ENCODE results near the gene IL36B. TPM values are rescaled to one million over a fixed set of nuclear protein-coding genes. Genes with fewer than 3 reads are reported as not detected.

The IL36B gene
- total RNA-seq, 1 donor from 2014 or later, result not detected

DNA sequence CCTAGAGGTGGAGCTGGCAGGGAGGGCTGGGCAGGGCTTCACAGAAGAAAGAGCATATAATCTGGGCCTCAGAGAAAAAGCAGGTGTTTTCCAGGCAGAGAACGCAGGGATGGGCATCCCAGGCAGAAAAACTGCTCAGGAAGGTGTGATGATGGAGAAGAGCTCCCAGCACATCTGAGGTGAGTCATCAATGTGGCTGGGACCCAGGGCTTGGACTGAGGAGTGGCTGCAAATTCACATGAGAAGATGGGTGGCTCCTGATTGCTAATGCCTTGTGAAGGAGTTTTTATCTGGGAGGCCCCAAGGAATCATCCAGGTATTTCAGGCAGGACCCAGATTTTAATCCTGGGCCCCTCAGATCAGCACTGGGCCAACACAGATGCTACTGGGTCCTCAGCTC lies 25.3 kb upstream of the IL36B start:
- Histone ChIP-seq H3K9ac (ENCODE audit: low read depth in 1 of 3, low read length in 3 of 3) (no peak overlapping the region), H3K27ac (ENCODE audit: low read depth, low read length) (no peak overlapping the region), H3K4me1 (ENCODE audit: control insufficient read depth in 3 of 3, insufficient read depth in 3 of 3, low read length in 3 of 3) (no peaks in the 10 kb centered on the region), H3K9me3 (ENCODE audit: control insufficient read depth in 3 of 3, low read length in 3 of 3) (no peaks in the 10 kb centered on the region), H3K4me3 (ENCODE audit: low read length in 3 of 3) (no peak overlapping the region), H3K27me3 (ENCODE audit: control insufficient read depth in 3 of 3, insufficient read depth in 3 of 3, low read length in 3 of 3) (peaks cover 0 to 9% (median 3%) of the 10 kb centered on the region in 3 donors), H3K36me3 (ENCODE audit: control insufficient read depth in 3 of 3, insufficient read depth in 3 of 3, low read length in 3 of 3) (no peaks in the 10 kb centered on the region)

DNA sequence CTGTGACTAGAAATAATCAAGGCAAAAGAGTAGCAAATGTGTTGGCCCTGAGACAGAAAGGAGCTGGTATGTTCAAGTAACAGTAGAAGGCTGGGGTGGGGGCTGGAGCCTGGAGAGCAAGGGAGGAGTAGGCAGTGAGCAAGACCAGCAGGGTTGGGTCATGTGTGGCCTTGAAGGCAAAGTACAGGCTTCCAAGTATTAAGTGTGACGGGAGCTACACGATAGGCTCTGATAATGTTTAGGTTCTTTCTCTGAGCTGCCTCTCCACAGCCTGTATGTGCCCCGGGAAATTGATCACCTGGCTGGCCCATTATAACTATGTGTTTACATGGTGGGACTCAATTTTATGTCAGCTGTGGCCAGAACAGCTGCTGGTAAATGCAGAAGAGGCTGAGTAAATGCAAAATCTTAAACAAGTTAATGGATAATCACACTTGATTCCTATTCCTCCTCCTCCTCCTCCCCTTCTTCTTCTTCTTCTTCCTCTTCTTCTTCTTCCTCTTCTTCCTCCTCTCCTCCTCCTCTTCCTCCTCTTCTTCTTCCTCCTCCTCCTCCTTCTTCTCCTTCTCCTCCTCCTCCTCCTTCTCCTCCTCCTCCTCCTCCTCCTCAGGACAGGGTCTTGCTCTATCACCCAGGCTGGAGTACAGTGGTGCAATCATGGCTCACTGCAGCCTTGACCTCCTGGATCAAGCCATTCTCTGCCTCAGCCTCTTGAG lies 24.4 kb upstream of the IL36B start:
- no peaks in the 10 kb centered on the region for H3K36me3 ChIP-seq (ENCODE audit: control insufficient read depth in 3 of 3, insufficient read depth in 3 of 3, low read length in 3 of 3)
- H3K4me1 ChIP-seq (ENCODE audit: control insufficient read depth in 3 of 3, insufficient read depth in 3 of 3, low read length in 3 of 3), result no peaks in the 10 kb centered on the region
- H3K27me3 ChIP-seq (ENCODE audit: control insufficient read depth in 3 of 3, insufficient read depth in 3 of 3, low read length in 3 of 3), result peaks cover 2 to 10% (median 6%) of the 10 kb centered on the region in 3 donors
- H3K9ac ChIP-seq (ENCODE audit: low read depth in 1 of 3, low read length in 3 of 3), result no peak overlapping the region
- H3K9me3 ChIP-seq (ENCODE audit: control insufficient read depth in 3 of 3, low read length in 3 of 3), result no peaks in the 10 kb centered on the region
- no peak overlapping the region for H3K27ac ChIP-seq (ENCODE audit: low read depth, low read length)
- H3K4me3 ChIP-seq (ENCODE audit: low read length in 3 of 3), result no peak overlapping the region

GRCh38 chr2:113075600-113075999 lies 22.9 kb upstream of the IL36B start:
- H3K27ac ChIP-seq (ENCODE audit: low read depth, low read length), result no peak overlapping the region
- peaks cover 2 to 4% (median 3%) of the 10 kb centered on the region in 3 donors for H3K27me3 ChIP-seq (ENCODE audit: control insufficient read depth in 3 of 3, insufficient read depth in 3 of 3, low read length in 3 of 3)
- no peaks in the 10 kb centered on the region for H3K4me1 ChIP-seq (ENCODE audit: control insufficient read depth in 3 of 3, insufficient read depth in 3 of 3, low read length in 3 of 3)
- no peaks in the 10 kb centered on the region for H3K36me3 ChIP-seq (ENCODE audit: control insufficient read depth in 3 of 3, insufficient read depth in 3 of 3, low read length in 3 of 3)
- no peak overlapping the region for H3K9ac ChIP-seq (ENCODE audit: low read depth in 1 of 3, low read length in 3 of 3)
- H3K9me3 ChIP-seq (ENCODE audit: control insufficient read depth in 3 of 3, low read length in 3 of 3), result no peaks in the 10 kb centered on the region
- no peak overlapping the region for H3K4me3 ChIP-seq (ENCODE audit: low read length in 3 of 3)

- Histone ChIP-seq H3K27ac (ENCODE audit: low read depth, low read length) (no peak overlapping the region), H3K4me3 (ENCODE audit: low read length in 3 of 3) (no peak overlapping the region), H3K27me3 (ENCODE audit: control insufficient read depth in 3 of 3, insufficient read depth in 3 of 3, low read length in 3 of 3) (peaks cover 2 to 4% (median 3%) of the 10 kb centered on the region in 3 donors), H3K4me1 (ENCODE audit: control insufficient read depth in 3 of 3, insufficient read depth in 3 of 3, low read length in 3 of 3) (no peaks in the 10 kb centered on the region), H3K9me3 (ENCODE audit: control insufficient read depth in 3 of 3, low read length in 3 of 3) (no peaks in the 10 kb centered on the region), H3K9ac (ENCODE audit: low read depth in 1 of 3, low read length in 3 of 3) (no peak overlapping the region), H3K36me3 (ENCODE audit: control insufficient read depth in 3 of 3, insufficient read depth in 3 of 3, low read length in 3 of 3) (no peaks in the 10 kb centered on the region)
These were observed 22.4 kb upstream of the IL36B start for GRCh38 chr2:113075030-113075429.

GRCh38 chr2:113073325-113073834 lies 20.7 kb upstream of the IL36B start:
- H3K4me3 ChIP-seq (ENCODE audit: low read length in 3 of 3), result no peak overlapping the region
- H3K27ac ChIP-seq (ENCODE audit: low read depth, low read length), result no peak overlapping the region
- H3K27me3 ChIP-seq (ENCODE audit: control insufficient read depth in 3 of 3, insufficient read depth in 3 of 3, low read length in 3 of 3), result peaks cover 2 to 4% (median 3%) of the 10 kb centered on the region in 3 donors
- no peaks in the 10 kb centered on the region for H3K4me1 ChIP-seq (ENCODE audit: control insufficient read depth in 3 of 3, insufficient read depth in 3 of 3, low read length in 3 of 3)
- H3K36me3 ChIP-seq (ENCODE audit: control insufficient read depth in 3 of 3, insufficient read depth in 3 of 3, low read length in 3 of 3), result no peaks in the 10 kb centered on the region
- H3K9ac ChIP-seq (ENCODE audit: low read depth in 1 of 3, low read length in 3 of 3), result no peak overlapping the region
- H3K9me3 ChIP-seq (ENCODE audit: control insufficient read depth in 3 of 3, low read length in 3 of 3), result no peaks in the 10 kb centered on the region

GRCh38 chr2:113072584-113072983 lies 19.9 kb upstream of the IL36B start:
- no peak overlapping the region for H3K27ac ChIP-seq (ENCODE audit: low read depth, low read length)
- peaks cover 2 to 4% (median 3%) of the 10 kb centered on the region in 3 donors for H3K27me3 ChIP-seq (ENCODE audit: control insufficient read depth in 3 of 3, insufficient read depth in 3 of 3, low read length in 3 of 3)
- no peak overlapping the region for H3K4me3 ChIP-seq (ENCODE audit: low read length in 3 of 3)
- H3K4me1 ChIP-seq (ENCODE audit: control insufficient read depth in 3 of 3, insufficient read depth in 3 of 3, low read length in 3 of 3), result no peaks in the 10 kb centered on the region
- no peaks in the 10 kb centered on the region for H3K9me3 ChIP-seq (ENCODE audit: control insufficient read depth in 3 of 3, low read length in 3 of 3)
- no peak overlapping the region for H3K9ac ChIP-seq (ENCODE audit: low read depth in 1 of 3, low read length in 3 of 3)
- H3K36me3 ChIP-seq (ENCODE audit: control insufficient read depth in 3 of 3, insufficient read depth in 3 of 3, low read length in 3 of 3), result no peaks in the 10 kb centered on the region

GRCh38 chr2:113070606-113070975 lies 17.9 kb upstream of the IL36B start:
- Histone ChIP-seq H3K4me1 (ENCODE audit: control insufficient read depth in 3 of 3, insufficient read depth in 3 of 3, low read length in 3 of 3) (no peaks in the 10 kb centered on the region), H3K27me3 (ENCODE audit: control insufficient read depth in 3 of 3, insufficient read depth in 3 of 3, low read length in 3 of 3) (peaks cover 2 to 7% (median 3%) of the 10 kb centered on the region in 3 donors), H3K36me3 (ENCODE audit: control insufficient read depth in 3 of 3, insufficient read depth in 3 of 3, low read length in 3 of 3) (no peaks in the 10 kb centered on the region), H3K27ac (ENCODE audit: low read depth, low read length) (no peak overlapping the region), H3K4me3 (ENCODE audit: low read length in 3 of 3) (no peak overlapping the region), H3K9me3 (ENCODE audit: control insufficient read depth in 3 of 3, low read length in 3 of 3) (no peaks in the 10 kb centered on the region), H3K9ac (ENCODE audit: low read depth in 1 of 3, low read length in 3 of 3) (no peak overlapping the region)

DNA sequence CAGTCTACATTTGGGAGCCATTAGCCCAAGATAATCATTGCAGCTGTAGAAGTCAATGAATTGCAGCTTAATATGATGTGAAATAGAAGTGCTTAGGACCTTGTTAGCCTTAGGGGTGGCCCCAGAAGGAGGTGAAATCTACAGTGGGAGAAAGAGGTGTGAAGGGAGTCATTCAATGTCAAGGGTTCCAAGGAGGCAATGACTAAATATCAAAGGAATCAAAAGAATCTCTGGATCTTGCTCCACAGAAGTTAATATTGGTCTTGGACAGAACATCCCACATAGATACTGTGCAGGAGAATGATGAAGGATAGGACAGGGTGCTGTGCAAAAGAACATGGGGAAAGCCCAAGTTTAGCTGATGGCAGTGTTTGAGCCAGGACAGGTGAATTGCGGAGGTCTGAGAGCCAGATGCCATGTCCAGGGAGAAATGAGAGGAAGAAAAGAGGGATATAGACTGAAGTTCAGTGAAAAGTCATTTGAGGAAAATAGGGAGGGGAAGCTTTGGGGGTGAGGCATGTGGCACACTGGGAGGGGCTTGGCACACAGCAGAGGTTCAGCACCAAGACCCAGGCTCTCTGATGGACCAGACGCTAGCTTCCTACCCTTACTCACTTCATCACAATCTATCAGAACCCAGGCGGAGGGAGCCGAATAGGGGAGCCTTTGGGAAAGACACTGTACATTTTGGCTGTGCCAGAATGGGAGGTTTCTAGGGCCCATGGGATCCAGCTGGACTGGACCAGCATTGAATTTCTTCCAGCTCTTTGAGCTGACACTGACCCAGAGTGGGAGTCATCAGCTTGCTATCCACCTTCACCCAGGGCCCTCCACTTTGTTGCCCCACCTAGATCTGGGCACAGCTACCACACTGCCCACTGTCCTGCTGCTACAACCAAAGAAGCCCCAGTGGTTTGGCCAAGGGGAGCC lies 17.3 kb upstream of the IL36B start:
- no peaks in the 10 kb centered on the region for H3K36me3 ChIP-seq (ENCODE audit: control insufficient read depth in 3 of 3, insufficient read depth in 3 of 3, low read length in 3 of 3)
- H3K4me3 ChIP-seq (ENCODE audit: low read length in 3 of 3), result no peak overlapping the region
- H3K9me3 ChIP-seq (ENCODE audit: control insufficient read depth in 3 of 3, low read length in 3 of 3), result no peaks in the 10 kb centered on the region

DNA sequence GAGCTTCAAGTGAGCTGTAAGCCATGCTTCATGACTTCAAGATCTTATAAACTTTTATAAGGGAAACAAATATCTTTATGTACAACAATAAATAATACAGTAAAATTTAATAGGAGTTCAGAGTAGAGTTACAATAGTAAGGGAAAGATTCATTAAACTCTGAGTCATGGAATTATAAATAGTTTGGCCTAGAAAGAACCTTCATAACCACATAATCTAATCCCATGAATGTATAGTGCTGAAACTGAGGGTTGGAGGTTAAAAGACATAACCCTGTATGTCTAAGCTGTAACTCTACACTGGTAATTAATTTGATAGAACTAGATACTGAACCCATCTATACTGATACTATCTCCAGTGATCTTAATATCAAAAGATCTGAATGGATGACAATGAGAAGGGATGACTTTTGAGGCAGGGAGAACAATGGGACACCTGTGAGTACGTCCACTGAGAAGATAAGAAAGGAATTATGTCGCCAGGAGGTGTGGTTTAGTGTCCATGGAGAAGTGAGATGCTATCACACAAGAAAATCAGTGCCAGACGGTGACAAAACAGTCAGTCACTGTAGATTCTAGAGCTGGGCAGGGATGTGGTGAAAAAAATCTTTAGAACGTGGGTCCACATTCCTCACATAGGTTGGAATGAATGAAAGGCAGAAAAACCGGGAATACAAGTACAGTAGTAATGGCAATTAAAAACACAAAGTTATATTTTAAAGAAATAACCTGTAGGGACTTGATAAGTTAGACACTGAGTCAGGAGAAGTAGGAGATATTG lies 16.2 kb upstream of the IL36B start:
- H3K4me1 ChIP-seq (ENCODE audit: control insufficient read depth in 3 of 3, insufficient read depth in 3 of 3, low read length in 3 of 3), result no peaks in the 10 kb centered on the region
- H3K4me3 ChIP-seq (ENCODE audit: low read length in 3 of 3), result no peak overlapping the region
- no peaks in the 10 kb centered on the region for H3K9me3 ChIP-seq (ENCODE audit: control insufficient read depth in 3 of 3, low read length in 3 of 3)
- no peak overlapping the region for H3K9ac ChIP-seq (ENCODE audit: low read depth in 1 of 3, low read length in 3 of 3)
- H3K36me3 ChIP-seq (ENCODE audit: control insufficient read depth in 3 of 3, insufficient read depth in 3 of 3, low read length in 3 of 3), result no peaks in the 10 kb centered on the region
- H3K27ac ChIP-seq (ENCODE audit: low read depth, low read length), result no peak overlapping the region
- H3K27me3 ChIP-seq (ENCODE audit: control insufficient read depth in 3 of 3, insufficient read depth in 3 of 3, low read length in 3 of 3), result peaks cover 2 to 4% (median 3%) of the 10 kb centered on the region in 3 donors

More for the DNA sequence above, 17.3 kb upstream of the IL36B start:
- Histone ChIP-seq H3K27me3 (ENCODE audit: control insufficient read depth in 3 of 3, insufficient read depth in 3 of 3, low read length in 3 of 3) (peaks cover 2 to 7% (median 3%) of the 10 kb centered on the region in 3 donors), H3K4me1 (ENCODE audit: control insufficient read depth in 3 of 3, insufficient read depth in 3 of 3, low read length in 3 of 3) (no peaks in the 10 kb centered on the region), H3K9ac (ENCODE audit: low read depth in 1 of 3, low read length in 3 of 3) (no peak overlapping the region), H3K27ac (ENCODE audit: low read depth, low read length) (no peak overlapping the region)
